Measurements from ENCODE around the gene CRB1. TPM values are rescaled to one million over a fixed set of nuclear protein-coding genes. Genes with fewer than 3 reads are reported as not detected.

CRB1 gene
- total RNA-seq, 1 experiment from 2014 or later = not detected

DNA sequence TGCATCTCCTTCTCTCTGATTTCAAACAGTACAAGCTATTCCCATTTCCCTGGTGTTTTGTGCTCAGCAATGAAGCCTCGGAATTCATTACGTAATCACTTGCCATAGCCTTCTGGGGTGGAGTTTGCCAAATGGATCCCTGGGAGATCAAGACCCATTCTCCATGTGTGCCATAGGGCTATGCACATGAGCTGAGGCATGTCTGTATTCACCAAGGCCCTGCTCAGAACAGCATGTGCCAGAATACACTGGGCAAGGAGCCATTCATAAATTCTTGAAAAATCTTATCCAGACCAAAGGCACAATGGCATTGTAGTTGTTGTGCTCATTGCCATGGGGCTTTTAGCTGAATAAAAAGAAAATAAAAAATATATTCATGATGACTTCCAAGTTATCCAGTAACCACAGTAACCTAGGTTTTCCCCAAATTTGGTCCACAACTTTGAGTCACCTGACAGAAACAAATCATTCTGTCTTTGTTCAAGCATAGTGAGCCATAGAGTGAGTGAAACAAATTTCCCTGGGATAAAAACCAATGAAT is 53.0 kb downstream of the CRB1 start:
- Histone ChIP-seq H3K27ac (no peak overlapping the region), H3K36me3 (ENCODE audit: low read depth) (no peaks in the 10 kb centered on the region), H3K9me2 (ENCODE audit: insufficient read depth) (no peaks in the 10 kb centered on the region), H3K9me3 (ENCODE audit: insufficient read depth, low read depth) (no peaks in the 10 kb centered on the region), H3K4me1 (replicated peaks; ENCODE audit: insufficient read depth) (no peaks in the 10 kb centered on the region), H4K20me1 (ENCODE audit: insufficient read depth) (no peaks in the 10 kb centered on the region), H3F3A (ENCODE audit: insufficient read depth, low read depth) (no peaks in the 10 kb centered on the region), H3K79me2 (ENCODE audit: low read depth) (no peaks in the 10 kb centered on the region), H2AFZ (no peak overlapping the region), H3K4me3 (no peak overlapping the region), H3K27me3 (ENCODE audit: insufficient read depth, low read depth) (no peaks in the 10 kb centered on the region), H3K4me2 (no peak overlapping the region)
- ChIA-PET POLR2A (ENCODE audit: unreplicated experiment) (no interaction called here), CTCF (no interaction called here)
- no peak for TF ChIP-seq EZH2 (IDR thresholded peaks at IDR 0.05; ENCODE audit: low read depth)
- TF ChIP-seq, protein P1, sequence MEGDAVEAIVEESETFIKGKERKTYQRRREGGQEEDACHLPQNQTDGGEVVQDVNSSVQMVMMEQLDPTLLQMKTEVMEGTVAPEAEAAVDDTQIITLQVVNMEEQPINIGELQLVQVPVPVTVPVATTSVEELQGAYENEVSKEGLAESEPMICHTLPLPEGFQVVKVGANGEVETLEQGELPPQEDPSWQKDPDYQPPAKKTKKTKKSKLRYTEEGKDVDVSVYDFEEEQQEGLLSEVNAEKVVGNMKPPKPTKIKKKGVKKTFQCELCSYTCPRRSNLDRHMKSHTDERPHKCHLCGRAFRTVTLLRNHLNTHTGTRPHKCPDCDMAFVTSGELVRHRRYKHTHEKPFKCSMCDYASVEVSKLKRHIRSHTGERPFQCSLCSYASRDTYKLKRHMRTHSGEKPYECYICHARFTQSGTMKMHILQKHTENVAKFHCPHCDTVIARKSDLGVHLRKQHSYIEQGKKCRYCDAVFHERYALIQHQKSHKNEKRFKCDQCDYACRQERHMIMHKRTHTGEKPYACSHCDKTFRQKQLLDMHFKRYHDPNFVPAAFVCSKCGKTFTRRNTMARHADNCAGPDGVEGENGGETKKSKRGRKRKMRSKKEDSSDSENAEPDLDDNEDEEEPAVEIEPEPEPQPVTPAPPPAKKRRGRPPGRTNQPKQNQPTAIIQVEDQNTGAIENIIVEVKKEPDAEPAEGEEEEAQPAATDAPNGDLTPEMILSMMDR (conservative IDR thresholded peaks at IDR 0.05) = no peak
- BruUV-seq (replicated peaks) = no TSS peak
- no peak for DNase-seq
- intact Hi-C loops (cut with micrococcal nuclease; ENCODE audit: unreplicated experiment) = loop anchor here (10.0 kb wide), 1 partner anchor 136 kb away; no protein-coding TSS in a partner anchor

DNA sequence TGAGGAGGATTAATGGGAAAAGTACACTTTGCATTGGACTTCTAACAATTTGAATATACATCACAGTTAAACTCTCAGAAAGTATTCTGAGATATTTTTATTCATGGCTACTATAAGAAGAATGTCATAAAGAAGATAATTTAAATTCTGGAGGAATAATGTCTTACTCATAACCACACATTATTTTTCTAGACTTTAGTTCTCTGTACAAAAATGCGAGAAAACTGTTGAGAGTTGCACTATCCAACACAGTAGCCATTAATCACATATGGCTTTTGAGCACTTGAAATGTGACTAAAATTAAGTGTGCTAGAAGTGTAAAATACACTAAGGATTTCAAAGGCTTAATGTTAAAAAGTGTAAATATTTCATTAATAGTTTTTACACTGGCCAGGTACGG is 53.8 kb downstream of the CRB1 start:
- Histone ChIP-seq H3K4me1 (replicated peaks; ENCODE audit: insufficient read depth) (no peaks in the 10 kb centered on the region), H3K79me2 (ENCODE audit: low read depth) (no peaks in the 10 kb centered on the region), H4K20me1 (ENCODE audit: insufficient read depth) (no peaks in the 10 kb centered on the region), H3K4me2 (no peak overlapping the region), H3K9me3 (ENCODE audit: insufficient read depth, low read depth) (no peaks in the 10 kb centered on the region), H3K27me3 (ENCODE audit: insufficient read depth, low read depth) (no peaks in the 10 kb centered on the region), H3K36me3 (ENCODE audit: low read depth) (no peaks in the 10 kb centered on the region), H3K4me3 (no peak overlapping the region), H3K9me2 (ENCODE audit: insufficient read depth) (no peaks in the 10 kb centered on the region), H3F3A (ENCODE audit: insufficient read depth, low read depth) (no peaks in the 10 kb centered on the region), H2AFZ (no peak overlapping the region), H3K27ac (no peak overlapping the region)
- ChIA-PET POLR2A (ENCODE audit: unreplicated experiment) (no interaction called here), CTCF (no interaction called here)
- DNase-seq = no peak
- intact Hi-C loops (cut with micrococcal nuclease; ENCODE audit: unreplicated experiment) = loop anchor here (10.0 kb wide), 1 partner anchor 137 kb away; no protein-coding TSS in a partner anchor
- TF ChIP-seq, protein P1 (conservative IDR thresholded peaks at IDR 0.05) = no peak
- TF ChIP-seq EZH2 (IDR thresholded peaks at IDR 0.05; ENCODE audit: low read depth) = no peak
- BruUV-seq (replicated peaks) = no TSS peak

DNA sequence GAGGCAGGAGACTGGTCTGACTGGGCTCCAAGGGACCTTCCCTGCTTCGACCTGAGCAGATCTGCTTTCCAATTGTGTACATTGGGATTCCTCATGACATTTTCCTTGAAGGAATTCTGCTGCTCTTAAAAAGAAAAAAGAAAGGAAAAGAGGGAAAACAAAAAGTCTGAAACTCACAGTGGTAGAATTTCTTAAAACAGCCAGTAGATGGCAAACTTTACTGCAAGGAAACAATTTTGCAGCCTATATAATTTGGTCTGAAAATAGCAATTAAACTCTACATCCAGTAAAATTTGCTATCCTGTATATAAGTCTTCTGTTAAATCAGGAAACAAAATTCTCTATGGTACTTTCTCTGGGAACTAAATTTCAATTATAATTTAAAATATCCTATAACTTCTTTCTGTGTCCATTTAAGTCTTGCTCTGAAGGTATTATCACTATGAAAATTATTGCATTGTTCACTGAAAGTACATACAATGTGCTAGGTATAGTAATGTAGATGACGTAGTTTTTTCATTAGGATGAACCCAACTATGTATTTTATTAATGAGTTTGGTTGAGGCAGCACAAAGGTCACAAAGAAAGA is 59.8 kb downstream of the CRB1 start:
- Histone ChIP-seq H3K36me3 (ENCODE audit: low read depth) (no peaks in the 10 kb centered on the region), H3K4me1 (replicated peaks; ENCODE audit: insufficient read depth) (no peaks in the 10 kb centered on the region), H4K20me1 (ENCODE audit: insufficient read depth) (no peaks in the 10 kb centered on the region), H3K9me2 (ENCODE audit: insufficient read depth) (no peaks in the 10 kb centered on the region), H3K9me3 (ENCODE audit: insufficient read depth, low read depth) (no peaks in the 10 kb centered on the region), H2AFZ (no peak overlapping the region), H3K79me2 (ENCODE audit: low read depth) (no peaks in the 10 kb centered on the region), H3K4me3 (no peak overlapping the region), H3K27ac (no peak overlapping the region), H3K27me3 (ENCODE audit: insufficient read depth, low read depth) (no peaks in the 10 kb centered on the region), H3F3A (ENCODE audit: insufficient read depth, low read depth) (no peaks in the 10 kb centered on the region), H3K4me2 (no peak overlapping the region)
- CTCF ChIA-PET = no interaction called here
- BruUV-seq (replicated peaks) = no TSS peak
- TF ChIP-seq, protein P1 (conservative IDR thresholded peaks at IDR 0.05) = peak; percentile 76
- no peak for TF ChIP-seq EZH2 (IDR thresholded peaks at IDR 0.05; ENCODE audit: low read depth)
- no peak for DNase-seq
- POLR2A ChIA-PET (ENCODE audit: unreplicated experiment) = no interaction called here
- intact Hi-C loops (cut with micrococcal nuclease; ENCODE audit: unreplicated experiment) = loop anchor here (5.0 to 10.0 kb wide), 2 partner anchors 143 to 1139 kb away; no protein-coding TSS in a partner anchor

Measured in PC-9 (cell line).